A673 (cell line): ENCODE results near the gene CDK13.
"Not testable (repeated sequence)": the region's sequence is repeated elsewhere in the genome, so short reads cannot be mapped to it uniquely, and the experiment has no call there.

Experiments used
- CTCF ChIP-seq: fragments of 300-800, 200-600 bp; sonication (generic); conservative IDR thresholded peaks from 2 replicates; pipeline ENCODE4 v1.5.1; 2017; ENCODE audit warnings: low read depth, mild to moderate bottlenecking, antibody characterized with exemption, low read length, moderate library complexity, mixed read lengths
- EZH2 ChIP-seq: fragments of 200-600 bp; sonication (generic); IDR thresholded peaks from 2 replicates; pipeline ENCODE4 v1.6.1; 2017; ENCODE audit warnings: borderline replicate concordance, low read depth, mild to moderate bottlenecking, mixed read lengths, antibody characterized with exemption, low read length; ENCODE audit not compliant: poor library complexity, severe bottlenecking

GRCh38 chr7:40118201-40118600 is 168.1 kb downstream of the CDK13 start:
- not testable (repeated sequence) for TF ChIP-seq CTCF, EZH2
